Muscle of leg (tissue), 11 donors: ENCODE data around the gene NHP2. TPM values are rescaled to one million over a fixed set of nuclear protein-coding genes. Genes with fewer than 3 reads are reported as not detected.

Source experiments
- DNase-seq: peaks from one replicate; pipeline ENCODE4 v3.0.0; 2013
- H3K27ac ChIP-seq: one replicate; pipeline ENCODE4 v1.5.1; 2013; ENCODE audit warnings: mild to moderate bottlenecking, low read length, control low read depth
- H3K27me3 ChIP-seq: one replicate; pipeline ENCODE4 v1.6.1; 2013; ENCODE audit warnings: low read length; ENCODE audit not compliant: control insufficient read depth, insufficient read depth
- H3K36me3 ChIP-seq: one replicate; pipeline ENCODE4 v1.6.1; 2013; ENCODE audit warnings: low read length; ENCODE audit not compliant: control insufficient read depth, insufficient read depth
- H3K4me1 ChIP-seq: one replicate; pipeline ENCODE4 v1.6.1; 2013; ENCODE audit warnings: low read length; ENCODE audit not compliant: control insufficient read depth, insufficient read depth
- H3K4me3 ChIP-seq: one replicate; pipeline ENCODE4 v1.5.1; 2013; ENCODE audit warnings: low read length, control low read depth
- H3K9me3 ChIP-seq: replicated peaks from 2 replicates; pipeline ENCODE4 v1.6.1; 2013; ENCODE audit warnings: low read depth, low read length; ENCODE audit not compliant: control insufficient read depth
- WGBS: methylation state at CpG from one replicate; pipeline ENCODE4 v1.1.5; 2013; ENCODE audit warnings: missing lambda C conversion rate; ENCODE audit not compliant: insufficient coverage; 5-methylcytosine and 5-hydroxymethylcytosine counted together
- polyA plus RNA-seq, 8 donors: library from polyadenylated mRNA; unstranded; fragments of 120-200 nt; gene quantifications; one replicate each; pipeline versions ENCODE4 v1.2.1 to v1.2.3, GENCODE V29; 2013; ENCODE audit warnings: inconsistent platforms in 1 of 8, low replicate concordance in 1 of 8; ENCODE audit not compliant: insufficient read length in 8 of 8, insufficient read depth in 1 of 8
- total RNA-seq: library from RNA; stranded (reverse); fragments of 120-200 nt; gene quantifications from one replicate; pipeline ENCODE4 v1.2.4, GENCODE V29; 2013

The NHP2 gene
- total and polyA plus RNA-seq, 9 donors = 103 to 129 (median 115) TPM

DNA sequence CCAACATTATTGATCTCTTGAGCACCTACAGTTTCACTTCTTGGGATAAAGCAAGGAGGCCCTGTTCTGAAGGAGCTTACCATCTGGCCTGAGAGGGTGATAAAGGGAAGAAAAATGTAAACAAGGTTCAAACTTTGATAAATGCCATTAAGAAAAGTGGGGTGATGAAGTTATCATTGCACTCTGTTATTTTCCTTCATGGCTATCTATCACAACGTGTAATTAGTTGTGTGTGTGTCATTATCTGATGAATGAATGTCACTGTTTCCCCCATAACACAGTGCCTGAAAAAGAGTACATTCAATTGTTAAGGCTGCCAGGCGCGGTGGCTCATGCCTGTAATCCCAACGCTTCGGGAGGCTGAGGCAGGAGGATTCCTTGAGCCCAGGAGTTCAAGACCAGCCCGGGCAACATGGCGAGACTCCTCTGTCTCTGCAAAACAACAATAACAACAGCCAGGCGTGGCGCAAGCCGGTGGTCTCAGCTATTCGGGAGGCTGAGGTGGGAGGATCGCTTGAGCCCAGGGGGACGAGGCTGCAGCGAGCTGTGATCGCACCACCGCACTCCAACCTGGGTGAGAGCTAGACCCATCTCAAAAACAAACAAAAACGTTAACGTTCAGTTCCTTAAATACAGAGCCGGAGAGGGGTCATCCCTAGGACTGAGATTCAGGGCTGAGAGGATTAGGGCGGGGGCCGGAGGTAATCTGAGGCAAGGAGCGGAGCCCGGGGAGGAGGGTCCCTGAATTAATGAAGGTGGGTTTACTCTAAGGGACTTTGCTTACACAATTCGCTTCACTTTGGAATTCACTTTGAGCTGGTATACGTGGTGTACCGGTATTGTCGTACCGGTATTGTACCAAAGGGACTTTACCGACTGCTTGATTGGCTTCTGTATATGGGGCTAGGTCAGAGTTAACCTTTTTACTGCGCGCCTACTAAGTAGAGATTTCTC, 917 bp downstream of the NHP2 start:
- Histone ChIP-seq H3K9me3 (no peaks in the 10 kb centered on the region), H3K27ac (no peak overlapping the region), H3K36me3 (peaks cover 44% of the 10 kb centered on the region), H3K27me3 (no peaks in the 10 kb centered on the region), H3K4me3 (peak overlapping the region; percentile 62), H3K4me1 (peaks cover 25% of the 10 kb centered on the region)
- DNase-seq = no peak
- 70% methylated on average over 9 of the region's 31 CpGs for WGBS

DNA sequence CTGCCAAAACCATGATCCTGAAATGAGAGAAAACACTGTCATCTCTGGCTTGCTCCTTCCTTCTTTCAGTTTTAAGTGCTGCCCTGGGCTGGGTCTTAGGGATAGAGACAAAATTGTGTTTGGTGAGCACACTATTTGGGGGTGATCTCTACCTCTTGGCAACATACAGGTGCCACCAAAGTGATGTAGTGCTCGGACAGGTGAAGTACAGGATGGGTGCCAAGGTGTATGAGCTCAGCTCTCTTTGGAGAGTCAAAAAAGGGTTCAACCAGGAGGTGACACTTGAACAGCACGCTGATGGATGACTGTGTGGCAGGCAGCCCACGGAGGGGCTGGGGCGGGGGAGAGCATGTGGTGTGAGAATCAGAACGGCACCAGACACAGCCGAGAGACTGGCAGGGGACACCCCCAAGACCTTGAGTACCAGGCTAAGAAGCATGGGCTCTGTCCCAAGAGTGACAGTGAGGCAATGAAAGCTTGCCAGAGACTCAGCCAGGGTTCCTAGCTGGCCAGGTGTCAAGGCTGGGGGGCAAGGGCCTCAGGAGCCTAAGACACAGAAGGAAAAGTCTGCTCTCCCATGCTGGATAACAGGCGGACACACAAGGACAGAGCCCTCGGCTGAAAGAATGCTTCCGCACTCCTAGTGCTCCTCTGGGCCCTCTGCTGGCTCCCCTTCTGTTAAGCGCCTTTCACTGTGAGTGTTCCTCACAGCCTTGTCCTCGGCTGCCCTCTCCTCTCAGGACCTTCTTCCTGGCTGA, 2.5 kb downstream of the NHP2 start:
- Histone ChIP-seq H3K4me3 (no peak overlapping the region), H3K9me3 (no peaks in the 10 kb centered on the region), H3K4me1 (peaks cover 25% of the 10 kb centered on the region), H3K27ac (no peak overlapping the region), H3K27me3 (no peaks in the 10 kb centered on the region), H3K36me3 (peaks cover 60% of the 10 kb centered on the region)
- DNase-seq = peak; percentile 43
- WGBS = 64% methylated on average over 11 of the region's 11 CpGs

DNA sequence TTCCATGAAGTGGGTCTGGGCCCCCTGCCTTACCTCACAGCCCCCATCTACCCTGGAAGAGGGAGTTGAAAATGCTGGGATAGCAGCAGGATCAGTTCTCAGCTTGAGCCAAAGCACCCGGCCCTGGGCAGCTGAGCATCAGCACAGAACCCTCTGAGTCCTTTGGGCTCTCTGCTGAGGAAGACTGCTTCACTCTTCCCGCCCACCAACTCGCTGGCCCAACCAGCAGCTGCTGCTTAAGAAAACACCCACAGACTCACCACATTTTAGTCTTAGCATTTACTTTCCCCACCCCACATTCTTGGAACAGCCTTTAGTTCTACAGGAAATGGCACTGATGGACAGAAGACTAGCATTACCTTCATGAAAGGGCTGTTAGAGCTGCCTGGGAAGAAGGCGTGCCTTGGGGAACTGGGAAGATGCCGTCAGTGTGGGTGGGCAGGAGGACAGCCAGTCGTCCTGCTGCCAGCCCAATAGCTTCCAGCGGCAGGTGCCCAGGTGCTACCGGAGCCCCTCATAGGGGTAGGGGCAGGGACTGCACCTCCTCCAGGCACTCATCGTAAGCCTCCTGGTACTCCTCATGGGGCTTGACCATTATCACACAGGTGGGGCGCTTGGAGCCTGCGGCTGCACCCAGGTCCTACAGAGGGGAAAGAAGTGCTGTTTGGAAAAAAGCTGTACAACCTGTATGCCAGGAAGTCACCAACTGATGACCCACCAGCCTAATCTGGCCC, 4.3 kb downstream of the NHP2 start:
- Histone ChIP-seq H3K27ac (peak overlapping the region; percentile 13), H3K4me1 (peaks cover 29% of the 10 kb centered on the region), H3K27me3 (no peaks in the 10 kb centered on the region), H3K9me3 (no peaks in the 10 kb centered on the region), H3K4me3 (no peak overlapping the region), H3K36me3 (peaks cover 67% of the 10 kb centered on the region)
- no peak for DNase-seq
- WGBS = 65% methylated on average over 7 of the region's 11 CpGs

DNA sequence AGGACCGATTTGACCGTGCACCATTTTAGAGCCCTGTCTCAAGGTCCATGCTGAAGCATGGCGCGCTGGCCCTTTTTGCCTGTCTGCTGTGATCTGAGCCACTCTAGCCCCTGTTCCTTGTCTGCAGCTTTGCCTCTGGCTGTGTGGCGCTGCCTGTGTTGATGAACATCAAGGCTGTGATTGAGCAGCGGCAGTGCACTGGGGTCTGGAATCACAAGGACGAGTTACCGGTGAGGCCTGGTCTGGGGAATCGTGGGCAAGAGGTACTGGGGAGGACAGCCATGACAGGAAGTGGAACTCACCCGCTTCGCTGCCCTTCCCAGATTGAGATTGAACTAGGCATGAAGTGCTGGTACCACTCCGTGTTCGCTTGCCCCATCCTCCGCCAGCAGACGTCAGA, 6.3 kb downstream of the NHP2 start:
- peaks cover 83% of the 10 kb centered on the region for H3K36me3 ChIP-seq
- H3K27ac ChIP-seq = no peak overlapping the region
- no peak overlapping the region for H3K4me3 ChIP-seq
- no peak for DNase-seq
- WGBS = 87% methylated on average over 15 of the region's 15 CpGs
- H3K27me3 ChIP-seq = no peaks in the 10 kb centered on the region
- no peaks in the 10 kb centered on the region for H3K9me3 ChIP-seq
- H3K4me1 ChIP-seq = peaks cover 38% of the 10 kb centered on the region

DNA sequence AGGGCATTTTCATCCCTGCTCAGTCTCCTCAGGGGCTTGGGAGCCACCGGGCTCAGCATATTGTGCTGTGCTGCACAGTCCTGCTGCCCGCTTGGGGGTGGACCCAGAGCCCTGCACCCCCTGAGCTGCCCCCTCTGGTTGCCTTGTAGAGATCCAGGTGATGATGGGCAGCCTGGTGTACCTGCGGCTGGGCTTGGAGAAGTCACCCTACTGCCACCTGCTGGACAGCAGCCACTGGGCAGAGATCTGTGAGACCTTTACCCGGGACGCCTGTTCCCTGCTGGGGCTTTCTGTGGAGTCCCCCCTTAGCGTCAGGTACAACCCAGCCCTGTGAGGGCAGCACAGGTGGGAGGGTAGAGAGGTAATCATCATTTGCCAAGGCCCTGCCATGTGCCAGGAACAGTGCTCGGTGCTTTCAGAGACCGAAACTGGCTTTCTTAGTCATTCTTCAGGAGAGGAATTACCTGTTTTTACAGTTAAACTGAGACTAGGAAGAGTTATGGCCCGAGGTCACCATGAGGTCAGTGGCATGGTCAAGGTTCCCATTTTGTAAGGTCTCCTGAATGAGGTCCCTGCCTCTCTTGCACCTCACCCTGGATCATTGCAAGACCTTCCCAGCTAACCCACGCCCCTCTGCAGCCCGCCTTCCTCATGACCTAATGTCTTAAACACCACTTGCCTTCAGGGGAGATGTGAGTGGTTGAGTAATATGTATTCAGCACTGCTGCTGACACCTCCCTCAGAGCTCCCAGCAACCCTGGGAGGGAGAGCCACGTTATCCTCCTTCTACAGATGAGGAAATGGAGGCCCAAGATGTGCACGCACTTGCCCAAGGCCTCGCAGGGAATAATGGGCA, 7.5 kb downstream of the NHP2 start:
- no peak overlapping the region for H3K4me3 ChIP-seq
- no peak overlapping the region for H3K27ac ChIP-seq
- DNase-seq = peak; percentile 40
- no peaks in the 10 kb centered on the region for H3K27me3 ChIP-seq
- H3K4me1 ChIP-seq = peaks cover 41% of the 10 kb centered on the region
- 71% methylated on average over 10 of the region's 14 CpGs for WGBS
- no peaks in the 10 kb centered on the region for H3K9me3 ChIP-seq
- H3K36me3 ChIP-seq = peaks cover 87% of the 10 kb centered on the region

DNA sequence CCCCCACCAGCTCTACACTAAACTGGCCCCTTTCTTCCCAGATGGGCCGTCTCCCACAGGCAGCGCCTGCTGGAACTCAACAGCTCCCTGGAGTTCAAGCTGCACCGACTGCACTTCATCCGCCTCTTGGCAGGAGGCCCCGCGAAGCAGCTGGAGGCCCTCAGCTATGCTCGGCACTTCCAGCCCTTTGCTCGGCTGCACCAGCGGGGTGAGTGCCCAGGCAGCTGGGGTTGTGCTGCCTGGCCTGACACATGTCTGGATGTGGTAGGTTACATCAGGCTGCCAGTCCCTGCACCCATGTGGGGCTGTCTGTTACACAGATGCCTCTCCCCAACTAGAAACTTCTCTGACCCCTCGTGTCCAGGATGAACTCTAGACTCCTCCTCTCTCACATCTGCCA, 9.8 kb downstream of the NHP2 start:
- WGBS = 22% methylated on average over 8 of the region's 10 CpGs
- Histone ChIP-seq H3K4me1 (peaks cover 34% of the 10 kb centered on the region), H3K27ac (peak overlapping the region; percentile 84), H3K4me3 (no peak overlapping the region), H3K27me3 (no peaks in the 10 kb centered on the region), H3K9me3 (no peaks in the 10 kb centered on the region), H3K36me3 (peaks cover 74% of the 10 kb centered on the region)
- DNase-seq = peak; percentile 92

DNA sequence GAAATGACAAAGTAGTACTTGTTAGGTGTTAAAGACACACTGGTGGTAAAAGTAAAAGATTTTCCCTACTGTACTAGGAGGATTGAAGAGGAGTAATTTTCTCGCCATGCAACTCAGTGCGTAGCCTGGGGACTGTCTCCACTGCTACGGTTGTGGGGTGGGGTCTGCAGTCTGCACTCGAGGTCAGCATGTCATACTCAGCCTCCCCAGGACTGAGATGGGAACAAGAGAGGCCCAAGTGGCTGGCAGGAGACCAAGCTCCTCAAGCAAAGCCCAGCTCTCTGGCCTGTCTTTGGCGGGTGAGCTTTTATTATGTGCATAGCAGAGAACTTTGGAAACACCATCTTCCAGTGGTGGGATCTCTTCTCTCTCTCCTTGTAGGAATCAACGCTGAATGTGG, 10.4 kb downstream of the NHP2 start:
- Histone ChIP-seq H3K9me3 (no peaks in the 10 kb centered on the region), H3K36me3 (peaks cover 67% of the 10 kb centered on the region), H3K27me3 (no peaks in the 10 kb centered on the region), H3K27ac (peak overlapping the region; percentile 72), H3K4me1 (peaks cover 33% of the 10 kb centered on the region), H3K4me3 (no peak overlapping the region)
- 46% methylated on average over 4 of the region's 6 CpGs for WGBS
- no peak for DNase-seq

DNA sequence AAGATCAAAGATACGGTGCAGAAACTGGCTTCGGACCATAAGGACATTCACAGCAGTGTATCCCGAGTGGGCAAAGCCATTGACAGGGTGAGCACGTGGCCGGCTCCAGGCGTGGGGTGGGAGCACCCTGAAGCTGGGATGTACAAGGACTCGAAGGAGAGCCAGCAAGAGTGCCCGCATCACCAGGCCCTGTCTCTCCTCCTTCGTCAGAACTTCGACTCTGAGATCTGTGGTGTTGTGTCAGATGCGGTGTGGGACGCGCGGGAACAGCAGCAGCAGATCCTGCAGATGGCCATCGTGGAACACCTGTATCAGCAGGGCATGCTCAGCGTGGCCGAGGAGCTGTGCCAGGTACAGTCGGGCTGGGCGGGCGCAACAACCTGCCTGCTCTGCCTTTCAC, 11.0 kb downstream of the NHP2 start:
- Histone ChIP-seq H3K9me3 (no peaks in the 10 kb centered on the region), H3K27ac (no peak overlapping the region), H3K27me3 (no peaks in the 10 kb centered on the region), H3K4me3 (no peak overlapping the region), H3K36me3 (peaks cover 67% of the 10 kb centered on the region), H3K4me1 (peaks cover 31% of the 10 kb centered on the region)
- no peak for DNase-seq
- WGBS = 86% methylated on average over 14 of the region's 20 CpGs

DNA sequence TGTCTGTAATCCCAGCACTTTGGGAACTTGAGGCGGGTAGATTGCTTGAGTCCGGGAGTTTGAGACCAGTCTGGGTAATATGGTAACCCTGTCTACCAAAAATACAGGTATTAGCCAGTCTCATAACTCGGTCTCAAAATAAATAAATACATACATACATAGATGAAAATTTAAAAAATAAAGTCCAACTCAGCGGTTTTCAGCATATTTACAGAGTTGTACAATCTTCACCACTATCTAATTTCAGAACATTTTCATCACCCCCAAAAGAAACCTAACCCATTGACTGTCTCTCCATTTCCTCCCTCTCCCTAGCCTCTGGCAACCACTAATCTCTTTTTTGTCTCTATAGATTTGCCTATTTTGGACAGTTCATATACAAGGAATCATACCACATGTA, 12.1 kb downstream of the NHP2 start:
- Histone ChIP-seq H3K27ac (no peak overlapping the region), H3K27me3 (no peaks in the 10 kb centered on the region), H3K9me3 (no peaks in the 10 kb centered on the region), H3K4me3 (no peak overlapping the region), H3K36me3 (peaks cover 61% of the 10 kb centered on the region), H3K4me1 (peaks cover 31% of the 10 kb centered on the region)
- 100% methylated on average over 1 of the region's 4 CpGs for WGBS
- DNase-seq = no peak
